ENCODE data around the gene KCNK6.

The KCNK6 gene

GRCh38 chr19:38285567-38285966 is 34.1 kb upstream of the KCNK6 start:
- no peaks in the 10 kb centered on the region for H3K9me3 ChIP-seq
- no peaks in the 10 kb centered on the region for H3K4me1 ChIP-seq
- in situ Hi-C loops (cut with MboI; ENCODE audit: low sequenced_read_pairs) = no loop called here
- no peak overlapping the region for H3K4me3 ChIP-seq
- no peaks in the 10 kb centered on the region for H3K36me3 ChIP-seq (replicated peaks)
- DNase-seq (ENCODE audit: low spot score in 2 of 2) = no peak
- H3K27me3 ChIP-seq (ENCODE audit: low read depth) = no peaks in the 10 kb centered on the region

GRCh38 chr19:38287604-38288003 is 32.0 kb upstream of the KCNK6 start:
- no peak overlapping the region for H3K4me3 ChIP-seq
- no peaks in the 10 kb centered on the region for H3K4me1 ChIP-seq
- DNase-seq (ENCODE audit: low spot score in 2 of 2) = no peak
- no peaks in the 10 kb centered on the region for H3K36me3 ChIP-seq (replicated peaks)
- no peaks in the 10 kb centered on the region for H3K9me3 ChIP-seq
- H3K27me3 ChIP-seq (ENCODE audit: low read depth) = no peaks in the 10 kb centered on the region
- in situ Hi-C loops (cut with MboI; ENCODE audit: low sequenced_read_pairs) = no loop called here

- no peaks in the 10 kb centered on the region for H3K9me3 ChIP-seq
- DNase-seq (ENCODE audit: low spot score in 2 of 2) = no peak
- in situ Hi-C loops (cut with MboI; ENCODE audit: low sequenced_read_pairs) = no loop called here
- no peak overlapping the region for H3K4me3 ChIP-seq
- H3K4me1 ChIP-seq = no peaks in the 10 kb centered on the region
- H3K36me3 ChIP-seq (replicated peaks) = no peaks in the 10 kb centered on the region
- no peaks in the 10 kb centered on the region for H3K27me3 ChIP-seq (ENCODE audit: low read depth)
Measured at GRCh38 chr19:38288123-38288855, 31.4 kb upstream of the KCNK6 start.

GRCh38 chr19:38289955-38290354 is 29.7 kb upstream of the KCNK6 start:
- DNase-seq (ENCODE audit: low spot score in 2 of 2) = no peak
- no peaks in the 10 kb centered on the region for H3K9me3 ChIP-seq
- H3K4me3 ChIP-seq = no peak overlapping the region
- no peaks in the 10 kb centered on the region for H3K36me3 ChIP-seq (replicated peaks)
- in situ Hi-C loops (cut with MboI; ENCODE audit: low sequenced_read_pairs) = no loop called here
- H3K27me3 ChIP-seq (ENCODE audit: low read depth) = no peaks in the 10 kb centered on the region
- no peaks in the 10 kb centered on the region for H3K4me1 ChIP-seq

- H3K4me1 ChIP-seq = no peaks in the 10 kb centered on the region
- DNase-seq (ENCODE audit: low spot score in 2 of 2) = no peak
- no peaks in the 10 kb centered on the region for H3K36me3 ChIP-seq (replicated peaks)
- no peaks in the 10 kb centered on the region for H3K9me3 ChIP-seq
- no peaks in the 10 kb centered on the region for H3K27me3 ChIP-seq (ENCODE audit: low read depth)
- no peak overlapping the region for H3K4me3 ChIP-seq
- in situ Hi-C loops (cut with MboI; ENCODE audit: low sequenced_read_pairs) = no loop called here
Measured at GRCh38 chr19:38290631-38291147, 29.0 kb upstream of the KCNK6 start.

- no peak for DNase-seq (ENCODE audit: low spot score in 2 of 2)
- H3K27me3 ChIP-seq (ENCODE audit: low read depth) = no peaks in the 10 kb centered on the region
- H3K36me3 ChIP-seq (replicated peaks) = no peaks in the 10 kb centered on the region
- no peaks in the 10 kb centered on the region for H3K4me1 ChIP-seq
- no peak overlapping the region for H3K4me3 ChIP-seq
- H3K9me3 ChIP-seq = no peaks in the 10 kb centered on the region
- in situ Hi-C loops (cut with MboI; ENCODE audit: low sequenced_read_pairs) = no loop called here
Measured at GRCh38 chr19:38291855-38292254, 27.8 kb upstream of the KCNK6 start.

- no peaks in the 10 kb centered on the region for H3K4me1 ChIP-seq
- H3K9me3 ChIP-seq = no peaks in the 10 kb centered on the region
- no peaks in the 10 kb centered on the region for H3K27me3 ChIP-seq (ENCODE audit: low read depth)
- no peak overlapping the region for H3K4me3 ChIP-seq
- no peaks in the 10 kb centered on the region for H3K36me3 ChIP-seq (replicated peaks)
- DNase-seq (ENCODE audit: low spot score in 2 of 2) = no peak
- in situ Hi-C loops (cut with MboI; ENCODE audit: low sequenced_read_pairs) = no loop called here
Measured at GRCh38 chr19:38293281-38293680, 26.4 kb upstream of the KCNK6 start.

- no peak overlapping the region for H3K4me3 ChIP-seq
- no peaks in the 10 kb centered on the region for H3K4me1 ChIP-seq
- in situ Hi-C loops (cut with MboI; ENCODE audit: low sequenced_read_pairs) = no loop called here
- no peaks in the 10 kb centered on the region for H3K36me3 ChIP-seq (replicated peaks)
- no peaks in the 10 kb centered on the region for H3K27me3 ChIP-seq (ENCODE audit: low read depth)
- DNase-seq (ENCODE audit: low spot score in 2 of 2) = no peak
- H3K9me3 ChIP-seq = no peaks in the 10 kb centered on the region
Measured at GRCh38 chr19:38294090-38294489, 25.6 kb upstream of the KCNK6 start.

GRCh38 chr19:38298821-38299680 is 20.6 kb upstream of the KCNK6 start:
- Histone ChIP-seq H3K27me3 (ENCODE audit: low read depth) (no peaks in the 10 kb centered on the region), H3K36me3 (replicated peaks) (no peaks in the 10 kb centered on the region; the same call in 1 of the 2 replicates), H3K4me3 (no peak overlapping the region), H3K4me1 (no peaks in the 10 kb centered on the region), H3K9me3 (no peaks in the 10 kb centered on the region)
- in situ Hi-C loops (cut with MboI; ENCODE audit: low sequenced_read_pairs) = no loop called here
- no peak for DNase-seq (ENCODE audit: low spot score in 2 of 2)

- DNase-seq (ENCODE audit: low spot score in 2 of 2) = no peak
- Histone ChIP-seq H3K36me3 (replicated peaks) (peaks cover 35% of the 10 kb centered on the region), H3K4me1 (peaks cover 3% of the 10 kb centered on the region)
Measured at GRCh38 chr19:38303517-38304351, 15.9 kb upstream of the KCNK6 start, which contains the start of gene C19orf33. Gene C19orf33, plus strand, starts transcription at chr19:38304251. Its CDS starts 11 bp downstream, at chr19:38304262.

GRCh38 chr19:38304352-38304865 is 15.2 kb upstream of the KCNK6 start:
- Histone ChIP-seq H3K27me3 (ENCODE audit: low read depth) (no peaks in the 10 kb centered on the region), H3K4me3 (no peak overlapping the region), H3K4me1 (peaks cover 3% of the 10 kb centered on the region), H3K36me3 (replicated peaks) (peaks cover 39% of the 10 kb centered on the region), H3K9me3 (no peaks in the 10 kb centered on the region)
- DNase-seq (ENCODE audit: low spot score in 2 of 2) = no peak
- in situ Hi-C loops (cut with MboI; ENCODE audit: low sequenced_read_pairs) = no loop called here

More at GRCh38 chr19:38303517-38304351, 15.9 kb upstream of the KCNK6 start, which contains the start of gene C19orf33:
- H3K4me3 ChIP-seq = no peak within 1 kb of the TSS
- H3K27me3 ChIP-seq (ENCODE audit: low read depth) = no peaks in the 10 kb centered on the region
- H3K9me3 ChIP-seq = no peaks in the 10 kb centered on the region
- in situ Hi-C loops (cut with MboI; ENCODE audit: low sequenced_read_pairs) = no loop called here

GRCh38 chr19:38304866-38305429 is 14.7 kb upstream of the KCNK6 start:
- peaks cover 3% of the 10 kb centered on the region for H3K4me1 ChIP-seq
- H3K4me3 ChIP-seq = no peak overlapping the region
- no peaks in the 10 kb centered on the region for H3K27me3 ChIP-seq (ENCODE audit: low read depth)
- peaks cover 40% of the 10 kb centered on the region for H3K36me3 ChIP-seq (replicated peaks)
- H3K9me3 ChIP-seq = no peaks in the 10 kb centered on the region
- in situ Hi-C loops (cut with MboI; ENCODE audit: low sequenced_read_pairs) = no loop called here
- peak; percentile 30 to 77 for DNase-seq (ENCODE audit: low spot score in 2 of 2)

GRCh38 chr19:38306236-38306635 is 13.4 kb upstream of the KCNK6 start:
- Histone ChIP-seq H3K4me3 (no peak overlapping the region), H3K9me3 (no peaks in the 10 kb centered on the region), H3K36me3 (replicated peaks) (peaks cover 40% of the 10 kb centered on the region), H3K27me3 (ENCODE audit: low read depth) (no peaks in the 10 kb centered on the region), H3K4me1 (peaks cover 3% of the 10 kb centered on the region)
- in situ Hi-C loops (cut with MboI; ENCODE audit: low sequenced_read_pairs) = no loop called here
- no peak for DNase-seq (ENCODE audit: low spot score in 2 of 2)

Data from HAP-1 (cell line).